PC-3 (cell line): Measurements from ENCODE around the gene ZNF148. TPM values are rescaled to one million over a fixed set of nuclear protein-coding genes. Genes with fewer than 3 reads are reported as not detected.

ENCODE experiments used
- ATAC-seq: fragments of 200-7000 bp; cut with Tn5 transposase; 2 replicates; pipeline ENCODE4 v1.9.1; 2020; ENCODE audit warnings: mild to moderate bottlenecking, moderate library complexity
- Bru-seq: library from RNA; stranded (reverse); fragments of 400-500 nt; gene quantifications from one replicate; lab custom pipeline; 2021; lab: Mats Ljungman, UMichigan
- BruChase-seq, 2 experiments: library from RNA; stranded (reverse); fragments of 400-500 nt; gene quantifications; one replicate each; lab custom pipeline; 2021; lab: Mats Ljungman, UMichigan
- BruUV-seq: library from RNA; stranded (reverse); fragments of 400-500 nt; replicated peaks from 2 replicates; lab custom pipeline; 2021; lab: Mats Ljungman, UMichigan
- CTCF ChIA-PET: fragments of 300-600 bp; sonication (Branson Sonifier 250); formaldehyde crosslinking; loops from one replicate; lab custom pipeline; 2022; ENCODE audit warnings: antibody characterized with exemption; lab: Charles Lee
- POLR2A ChIA-PET: fragments of 300-600 bp; sonication (Branson Sonifier 250); formaldehyde crosslinking; loops from one replicate; lab custom pipeline; 2022; ENCODE audit warnings: antibody characterized with exemption; ENCODE audit not compliant: unreplicated experiment; lab: Charles Lee
- DNase-seq: peaks from one replicate; pipeline ENCODE4 v3.0.0-alpha.2; 2015
- H2AFZ ChIP-seq: fragments of 300-600 bp; sonication (generic); 2 replicates; pipeline ENCODE4 v1.6.0; 2016; ENCODE audit warnings: antibody characterized with exemption, low read length
- H3F3A ChIP-seq: fragments of 300-600 bp; sonication (generic); one replicate; pipeline ENCODE4 v1.6.0; 2017; ENCODE audit warnings: antibody characterized with exemption, low read length, control low read depth, mild to moderate bottlenecking; ENCODE audit not compliant: unreplicated experiment
- H3K27ac ChIP-seq: fragments of 300-600 bp; sonication (generic); 2 replicates; pipeline ENCODE4 v1.5.1; 2016; ENCODE audit warnings: mild to moderate bottlenecking, low read length
- H3K27me3 ChIP-seq: fragments of 300-600 bp; sonication (generic); 2 replicates; pipeline ENCODE4 v1.6.1; 2016; ENCODE audit warnings: low read length, mixed read lengths
- H3K36me3 ChIP-seq: fragments of 300-600 bp; sonication (generic); 2 replicates; pipeline ENCODE4 v1.6.1; 2016; ENCODE audit warnings: low read depth, mixed run types, low read length, mixed read lengths
- H3K4me1 ChIP-seq: fragments of 300-600 bp; sonication (generic); 2 replicates; pipeline ENCODE4 v1.5.1; 2016; ENCODE audit warnings: low read length; ENCODE audit not compliant: insufficient read depth
- H3K4me2 ChIP-seq: fragments of 300-600 bp; sonication (generic); 2 replicates; pipeline ENCODE4 v1.6.0; 2016; ENCODE audit warnings: low read length
- H3K4me3 ChIP-seq: fragments of 300-600 bp; sonication (generic); 2 replicates; pipeline ENCODE4 v1.5.1; 2016; ENCODE audit warnings: mild to moderate bottlenecking, low read length, mixed read lengths
- H3K79me2 ChIP-seq: fragments of 300-600 bp; sonication (generic); 2 replicates; pipeline ENCODE4 v1.6.1; 2017; ENCODE audit warnings: low read length, mixed read lengths
- H3K9ac ChIP-seq: fragments of 300-600 bp; sonication (generic); 2 replicates; pipeline ENCODE4 v1.6.0; 2016; ENCODE audit warnings: mild to moderate bottlenecking, low read length
- H3K9me2 ChIP-seq: fragments of 300-600 bp; sonication (generic); replicated peaks from 2 replicates; pipeline ENCODE4 v1.6.1; 2016; ENCODE audit warnings: mixed run types, low read length, mixed read lengths
- H3K9me3 ChIP-seq: fragments of 300-600 bp; sonication (generic); 2 replicates; pipeline ENCODE4 v1.6.1; 2016; ENCODE audit warnings: low read length, mixed read lengths
- H4K20me1 ChIP-seq: fragments of 300-600 bp; sonication (generic); 2 replicates; pipeline ENCODE4 v1.6.1; 2016; ENCODE audit warnings: low read length, mixed read lengths
- CTCF ChIP-seq: fragments of 300-600 bp; sonication (generic); conservative IDR thresholded peaks from 2 replicates; pipeline ENCODE4 v1.5.1; 2017; ENCODE audit warnings: antibody characterized with exemption, low read depth, mild to moderate bottlenecking, low read length
- EZH2 ChIP-seq: fragments of 300-600 bp; sonication (generic); IDR thresholded peaks from one replicate; pipeline ENCODE4 v1.6.1; 2017; ENCODE audit warnings: antibody characterized with exemption, mild to moderate bottlenecking, low read length; ENCODE audit not compliant: unreplicated experiment
- EZH2phosphoT487 ChIP-seq: fragments of 300-600 bp; sonication (generic); IDR thresholded peaks from 2 replicates; pipeline ENCODE4 v1.6.1; 2018; ENCODE audit warnings: mild to moderate bottlenecking, antibody characterized with exemption, low read length, borderline replicate concordance
- intact Hi-C: fragments of 100-400 bp; cut with micrococcal nuclease; formaldehyde crosslinking; loops from 2 replicates; pipeline ENCODE4 v1.9.0; 2023
- long read RNA-seq: library from polyadenylated mRNA; unstranded; transcript quantifications from one replicate; pipeline ENCODE4 v2.0.0, GENCODE V29; 2021; ENCODE audit not compliant: unreplicated experiment
- total RNA-seq: library from RNA; depleted of rRNA; stranded (reverse); fragments of >200 nt; gene quantifications from 2 replicates; pipeline ENCODE4 v1.2.3, GENCODE V29; 2014; rRNA removed

The ZNF148 gene
- total RNA-seq (18.1 and 23.3 TPM in 2 replicates), Bru-seq, nascent RNA (percentile 83 among the genes with signal in this experiment), BruChase-seq, experiment 1, labeled RNA remaining after a 6-hour chase (percentile 79 among the genes with signal in this experiment), BruChase-seq, experiment 2, labeled RNA remaining after a 2-hour chase (percentile 83 among the genes with signal in this experiment)
- long read RNA-seq, full-length matches to known transcripts = 43 of 67 reads
- long read RNA-seq, partial matches to known transcripts = 2 of 67 reads
- long read RNA-seq, other reads (novel, unspliced or antisense) = 22 of 67 reads

GRCh38 chr3:125374996-125375941 is at the start of gene ZNF148:
ZNF148 (minus strand) TSS chr3:125375325; CDS start chr3:125313640, 61,685 bp downstream.
- DNase-seq (peak; percentile 85), ATAC-seq (peak; percentile 75)
- Histone ChIP-seq H3K9me2 (no peaks in the 10 kb centered on the region), H4K20me1 (peaks cover 4% of the 10 kb centered on the region; the same call in 1 of the 2 replicates), H3K27ac (peak within 1 kb of the TSS; percentile 86), H3K36me3 (no peaks in the 10 kb centered on the region), H3K27me3 (no peaks in the 10 kb centered on the region), H3K79me2 (peaks cover 44% of the 10 kb centered on the region), H3K4me1 (peaks cover 17% of the 10 kb centered on the region), H3K4me3 (peak within 1 kb of the TSS; percentile 89), H2AFZ (peak within 1 kb of the TSS; percentile 81), H3K9me3 (no peaks in the 10 kb centered on the region), H3K9ac (peak within 1 kb of the TSS; percentile 94), H3F3A (no peaks in the 10 kb centered on the region), H3K4me2 (peak within 1 kb of the TSS; percentile 91)
- TSS peak; percentile 88 for BruUV-seq
- ChIA-PET CTCF (no interaction called here), POLR2A (no interaction called here)
- intact Hi-C loops = loop anchor here (10.0 kb wide), 1 partner anchor 320 kb away; the partner anchor contains the start of gene HEG1
- TF ChIP-seq EZH2 (no peak), EZH2phosphoT487 (no peak), CTCF (no peak)

- Histone ChIP-seq H3K9me2 (no peaks in the 10 kb centered on the region), H3K27me3 (no peaks in the 10 kb centered on the region), H3K4me3 (no peak overlapping the region), H3K9ac (no peak overlapping the region), H3K4me1 (no peaks in the 10 kb centered on the region), H3K36me3 (no peaks in the 10 kb centered on the region), H3K79me2 (no peaks in the 10 kb centered on the region), H3F3A (no peaks in the 10 kb centered on the region), H3K27ac (no peak overlapping the region), H3K4me2 (no peak overlapping the region), H4K20me1 (no peaks in the 10 kb centered on the region), H3K9me3 (no peaks in the 10 kb centered on the region), H2AFZ (no peak overlapping the region)
- CTCF ChIA-PET = no interaction called here
- POLR2A ChIA-PET = no interaction called here
- intact Hi-C loops = no loop called here
- DNase-seq (no peak), ATAC-seq (no peak)
- BruUV-seq = no TSS peak
- TF ChIP-seq EZH2phosphoT487 (no peak), CTCF (no peak), EZH2 (no peak)
These were observed 43.2 kb upstream of the ZNF148 start for GRCh38 chr3:125418306-125418705.
